Suprapubic skin (tissue), 4 donors: ENCODE measurements around the gene NAALADL2.

Experiments used
- EP300 ChIP-seq: sonication (generic); formaldehyde crosslinking; IDR thresholded peaks from one replicate; pipeline ENCODE4 v1.6.1; 2017; ENCODE audit warnings: antibody characterized with exemption
- POLR2AphosphoS5 ChIP-seq, 3 donors: sonication (generic); formaldehyde crosslinking; IDR thresholded peaks; one replicate each; pipeline ENCODE4 v1.6.1; 2017; ENCODE audit warnings: antibody characterized with exemption in 3 of 3
- TF ChIP-seq, protein P1 (sequence below), 2 donors: fragments of 200-600 bp in 1 of 2; fragments of 450-650 bp in 1 of 2; sonication (generic) in 1 of 2; IDR thresholded peaks; one replicate each; pipeline ENCODE4 v1.5.1; 2016 to 2019; ENCODE audit warnings: antibody characterized with exemption in 2 of 2, mild to moderate bottlenecking in 1 of 2, moderate library complexity in 1 of 2

DNA sequence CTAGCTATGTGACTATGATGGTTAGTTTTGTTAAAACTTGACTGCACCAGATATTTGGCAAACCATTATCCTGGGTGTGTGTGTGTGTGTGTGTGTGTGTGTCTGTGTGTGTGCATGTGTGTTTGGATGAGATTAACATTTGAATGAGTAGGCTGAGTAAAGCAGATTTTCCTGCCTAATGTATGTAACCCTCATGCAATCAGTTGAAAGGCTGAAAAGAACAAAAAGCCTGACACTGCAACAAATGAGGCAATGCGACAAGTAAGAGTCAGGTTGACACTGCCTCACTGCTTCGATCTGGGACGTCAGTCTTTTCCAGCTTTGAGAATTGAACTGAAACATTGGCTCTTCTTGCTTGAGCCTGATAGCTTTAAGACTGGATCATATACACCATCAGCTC lies 643.0 kb downstream of the NAALADL2 start:
- TF ChIP-seq, protein P1, sequence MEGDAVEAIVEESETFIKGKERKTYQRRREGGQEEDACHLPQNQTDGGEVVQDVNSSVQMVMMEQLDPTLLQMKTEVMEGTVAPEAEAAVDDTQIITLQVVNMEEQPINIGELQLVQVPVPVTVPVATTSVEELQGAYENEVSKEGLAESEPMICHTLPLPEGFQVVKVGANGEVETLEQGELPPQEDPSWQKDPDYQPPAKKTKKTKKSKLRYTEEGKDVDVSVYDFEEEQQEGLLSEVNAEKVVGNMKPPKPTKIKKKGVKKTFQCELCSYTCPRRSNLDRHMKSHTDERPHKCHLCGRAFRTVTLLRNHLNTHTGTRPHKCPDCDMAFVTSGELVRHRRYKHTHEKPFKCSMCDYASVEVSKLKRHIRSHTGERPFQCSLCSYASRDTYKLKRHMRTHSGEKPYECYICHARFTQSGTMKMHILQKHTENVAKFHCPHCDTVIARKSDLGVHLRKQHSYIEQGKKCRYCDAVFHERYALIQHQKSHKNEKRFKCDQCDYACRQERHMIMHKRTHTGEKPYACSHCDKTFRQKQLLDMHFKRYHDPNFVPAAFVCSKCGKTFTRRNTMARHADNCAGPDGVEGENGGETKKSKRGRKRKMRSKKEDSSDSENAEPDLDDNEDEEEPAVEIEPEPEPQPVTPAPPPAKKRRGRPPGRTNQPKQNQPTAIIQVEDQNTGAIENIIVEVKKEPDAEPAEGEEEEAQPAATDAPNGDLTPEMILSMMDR (IDR thresholded peaks at IDR 0.05): no peak
- TF ChIP-seq EP300 (no peak), POLR2AphosphoS5 (IDR thresholded peaks at IDR 0.05) (no peak)
